ENCODE data around the gene TP53BP2. TPM values are rescaled to one million over a fixed set of nuclear protein-coding genes. Genes with fewer than 3 reads are reported as not detected.

The TP53BP2 gene
- total RNA-seq, 1 donor from 2014 or later, result 162 TPM

DNA sequence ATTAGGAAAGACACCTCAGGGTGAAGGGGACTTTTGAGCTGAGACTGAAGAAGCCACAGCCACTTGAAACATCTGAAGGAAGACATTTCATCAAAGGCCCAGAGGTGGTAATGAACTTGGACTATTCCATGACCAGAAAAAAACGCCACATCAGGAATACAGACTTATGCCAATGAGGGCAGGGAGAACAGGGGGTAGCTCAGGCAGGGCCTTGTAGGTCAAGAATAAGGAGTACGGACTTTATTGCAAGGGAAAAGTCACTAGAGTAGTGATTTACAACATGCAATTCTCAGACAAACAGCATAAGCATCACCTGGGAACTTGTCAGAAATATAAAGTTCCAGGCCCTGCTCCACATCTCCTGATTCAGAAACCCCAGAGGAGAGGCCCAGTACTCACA, 11.8 kb downstream of the TP53BP2 start:
- no peaks in the 10 kb centered on the region for H3K9me3 ChIP-seq
- intact Hi-C loops (cut with DNase I), result no loop called here
- H3K27me3 ChIP-seq, result no peaks in the 10 kb centered on the region
- no peak for DNase-seq (ENCODE audit: low spot score in 2 of 2)
- H3K27ac ChIP-seq, result peak overlapping the region; percentile 71 to 76
- H3K36me3 ChIP-seq, result no peaks in the 10 kb centered on the region
- H3K4me1 ChIP-seq, result peaks cover 21 to 54% of the 10 kb centered on the region in 2 donors
- H3K4me3 ChIP-seq, result no peak overlapping the region
- TF ChIP-seq, protein P1, sequence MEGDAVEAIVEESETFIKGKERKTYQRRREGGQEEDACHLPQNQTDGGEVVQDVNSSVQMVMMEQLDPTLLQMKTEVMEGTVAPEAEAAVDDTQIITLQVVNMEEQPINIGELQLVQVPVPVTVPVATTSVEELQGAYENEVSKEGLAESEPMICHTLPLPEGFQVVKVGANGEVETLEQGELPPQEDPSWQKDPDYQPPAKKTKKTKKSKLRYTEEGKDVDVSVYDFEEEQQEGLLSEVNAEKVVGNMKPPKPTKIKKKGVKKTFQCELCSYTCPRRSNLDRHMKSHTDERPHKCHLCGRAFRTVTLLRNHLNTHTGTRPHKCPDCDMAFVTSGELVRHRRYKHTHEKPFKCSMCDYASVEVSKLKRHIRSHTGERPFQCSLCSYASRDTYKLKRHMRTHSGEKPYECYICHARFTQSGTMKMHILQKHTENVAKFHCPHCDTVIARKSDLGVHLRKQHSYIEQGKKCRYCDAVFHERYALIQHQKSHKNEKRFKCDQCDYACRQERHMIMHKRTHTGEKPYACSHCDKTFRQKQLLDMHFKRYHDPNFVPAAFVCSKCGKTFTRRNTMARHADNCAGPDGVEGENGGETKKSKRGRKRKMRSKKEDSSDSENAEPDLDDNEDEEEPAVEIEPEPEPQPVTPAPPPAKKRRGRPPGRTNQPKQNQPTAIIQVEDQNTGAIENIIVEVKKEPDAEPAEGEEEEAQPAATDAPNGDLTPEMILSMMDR (IDR thresholded peaks at IDR 0.05), result no peak

DNA sequence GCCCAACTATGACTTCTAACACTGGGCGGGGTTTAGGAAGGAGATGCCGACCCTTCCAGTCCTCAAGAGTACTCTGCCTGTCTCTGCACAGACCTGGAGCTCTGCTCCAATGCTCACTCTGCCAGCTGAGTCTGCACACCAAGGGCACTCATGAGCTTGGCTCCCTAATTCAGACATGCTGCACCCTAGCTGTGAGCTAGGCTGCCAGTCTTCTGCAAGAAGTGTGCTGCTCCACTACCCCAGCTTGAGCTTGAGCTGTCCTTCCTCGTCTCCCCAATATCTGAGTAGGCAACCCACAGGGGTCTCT, 13.2 kb downstream of the TP53BP2 start:
- TF ChIP-seq, protein P1 (IDR thresholded peaks at IDR 0.05), result no peak
- no peak for DNase-seq (ENCODE audit: low spot score in 2 of 2)
- intact Hi-C loops (cut with DNase I), result no loop called here
- no peaks in the 10 kb centered on the region for H3K36me3 ChIP-seq
- H3K27me3 ChIP-seq, result no peaks in the 10 kb centered on the region
- peak overlapping the region in 1 of 2 donors; percentile 11 for H3K4me3 ChIP-seq
- no peaks in the 10 kb centered on the region for H3K9me3 ChIP-seq
- H3K27ac ChIP-seq, result peak overlapping the region; percentile 71 to 76
- H3K4me1 ChIP-seq, result peaks cover 15 to 57% of the 10 kb centered on the region in 2 donors

DNA sequence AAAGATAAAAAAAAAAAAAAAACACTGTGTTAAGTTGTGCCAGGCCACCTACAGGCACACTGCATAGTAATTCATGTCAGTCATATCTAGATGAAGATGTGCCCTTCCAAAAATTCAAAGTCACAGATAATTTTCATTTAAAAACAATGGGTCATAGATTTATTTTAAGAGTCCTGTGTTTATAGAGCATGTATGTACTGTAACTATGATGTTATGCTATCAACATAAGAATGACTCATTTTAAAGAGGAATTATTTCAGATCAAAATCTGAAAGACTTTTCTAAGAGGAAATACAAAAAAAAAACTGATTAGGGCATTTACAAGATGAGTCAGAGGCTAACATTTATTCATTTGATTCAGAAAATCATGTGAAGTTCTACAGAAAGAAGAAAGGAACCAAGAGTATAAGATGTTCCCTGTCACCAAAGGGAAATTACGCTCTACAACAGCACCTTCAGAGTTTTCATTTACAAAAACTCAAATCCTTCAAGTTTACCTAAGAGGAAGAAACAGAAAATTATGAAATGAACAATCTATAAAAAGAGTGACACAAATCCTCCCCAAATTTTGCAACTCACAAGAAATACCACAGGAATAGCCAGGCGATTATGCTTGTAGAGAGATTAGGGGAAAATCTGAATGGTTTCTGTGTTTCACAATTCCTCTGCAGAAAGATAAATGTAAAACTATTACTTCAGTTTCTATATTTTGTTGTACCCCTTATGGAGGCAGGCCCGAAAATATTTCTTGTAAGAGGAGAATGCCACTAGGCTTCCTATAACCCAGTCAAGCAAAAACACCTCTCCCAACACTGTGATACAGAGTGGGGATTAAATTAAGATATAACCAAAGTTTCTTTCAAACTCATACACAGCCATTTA, 13.8 kb downstream of the TP53BP2 start:
- peaks cover 19 to 63% of the 10 kb centered on the region in 2 donors for H3K4me1 ChIP-seq

DNA sequence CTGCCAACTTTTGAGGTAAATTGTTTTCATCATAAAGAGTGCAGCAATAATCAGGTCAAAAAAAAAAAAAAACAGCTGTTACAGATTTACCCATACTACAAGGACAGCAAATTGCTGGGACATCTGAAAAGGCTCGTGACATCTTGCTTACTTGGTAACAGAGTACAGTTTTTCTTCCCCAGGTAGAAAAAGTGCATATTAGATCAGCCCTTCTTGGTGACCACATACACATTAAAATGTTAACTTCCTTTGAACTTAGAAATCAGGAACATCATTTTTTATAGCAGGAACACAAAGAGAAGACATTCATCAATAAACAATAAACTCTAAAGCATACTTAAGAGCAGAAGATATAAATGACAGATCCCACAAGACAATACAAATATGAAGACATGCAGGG, 16.1 kb downstream of the TP53BP2 start:
- Histone ChIP-seq H3K9me3 (no peaks in the 10 kb centered on the region), H3K4me3 (no peak overlapping the region), H3K4me1 (peaks cover 15 to 63% of the 10 kb centered on the region in 2 donors), H3K27ac (peak overlapping the region in 1 of 2 donors; percentile 27), H3K27me3 (no peaks in the 10 kb centered on the region), H3K36me3 (no peaks in the 10 kb centered on the region)
- DNase-seq (ENCODE audit: low spot score in 2 of 2), result no peak
- TF ChIP-seq, protein P1 (IDR thresholded peaks at IDR 0.05), result no peak
- intact Hi-C loops (cut with DNase I), result no loop called here

More for the DNA sequence above, 13.8 kb downstream of the TP53BP2 start:
- intact Hi-C loops (cut with DNase I), result no loop called here
- Histone ChIP-seq H3K36me3 (no peaks in the 10 kb centered on the region), H3K9me3 (no peaks in the 10 kb centered on the region), H3K27me3 (no peaks in the 10 kb centered on the region), H3K27ac (peak overlapping the region; percentile 71 to 76), H3K4me3 (peak overlapping the region in 1 of 2 donors; percentile 11)
- TF ChIP-seq, protein P1 (IDR thresholded peaks at IDR 0.05), result no peak
- DNase-seq (ENCODE audit: low spot score in 2 of 2), result no peak

DNA sequence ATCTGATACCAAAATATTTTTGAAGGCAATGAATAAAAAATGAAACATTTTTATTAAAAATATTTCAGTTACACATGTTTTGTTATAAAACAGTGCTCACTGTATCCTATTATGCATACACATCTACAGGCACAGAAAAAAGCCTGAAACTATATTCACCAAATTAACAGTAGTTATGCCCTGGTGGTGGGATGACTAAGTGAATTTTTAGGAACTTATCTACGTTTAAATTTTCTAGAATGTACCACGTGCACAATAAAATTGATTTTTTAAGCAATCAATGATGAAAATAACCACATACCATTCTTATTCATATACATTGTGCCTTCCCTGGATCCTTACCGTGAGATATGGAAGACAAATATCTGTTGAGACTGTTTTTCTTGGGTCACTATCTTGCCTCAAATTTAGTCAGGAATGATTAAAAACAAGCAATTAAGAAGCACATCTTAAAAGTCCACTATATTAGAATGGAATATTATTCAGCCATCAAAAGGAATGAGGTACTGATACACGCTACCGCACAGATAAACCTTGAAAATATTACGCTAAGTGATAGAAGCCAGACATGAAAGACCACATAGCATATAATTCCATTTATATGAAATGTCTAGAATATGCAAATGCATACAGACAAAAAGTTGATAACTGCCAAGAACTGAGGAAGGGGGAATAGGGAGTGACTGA, 17.4 kb downstream of the TP53BP2 start:
- Histone ChIP-seq H3K4me1 (peaks cover 9 to 51% of the 10 kb centered on the region in 2 donors), H3K4me3 (no peak overlapping the region), H3K27ac (peak overlapping the region in 1 of 2 donors; percentile 27), H3K9me3 (no peaks in the 10 kb centered on the region), H3K36me3 (no peaks in the 10 kb centered on the region), H3K27me3 (no peaks in the 10 kb centered on the region)
- intact Hi-C loops (cut with DNase I), result no loop called here
- TF ChIP-seq, protein P1 (IDR thresholded peaks at IDR 0.05), result no peak
- DNase-seq (ENCODE audit: low spot score in 2 of 2), result no peak
